GM12891 (cell line): ENCODE measurements around the gene ZNF132.
A peak's percentile ranks its signal among the peaks of the same experiment; 100 is the strongest.
"Not testable (repeated sequence)": the region's sequence is repeated elsewhere in the genome, so short reads cannot be mapped to it uniquely, and the experiment has no call there.

Source experiments
- DNase-seq: peaks from one replicate; pipeline ENCODE4 v3.0.0; 2011; ENCODE audit warnings: low spot score; ENCODE audit not compliant: insufficient read length
- FAIRE-seq: peaks from 2 replicates; lab custom pipeline; 2011; peaks lifted over from hg19 to GRCh38; lab: Jason Lieb, UNC
- PAX5 ChIP-seq: IDR thresholded peaks from 2 replicates; pipeline ENCODE4 v1.6.1; 2011; ENCODE audit warnings: low read length, moderate library complexity, mild to moderate bottlenecking; ENCODE audit not compliant: insufficient read depth, severe bottlenecking
- POLR2A ChIP-seq: IDR thresholded peaks from 2 replicates; pipeline ENCODE4 v1.6.1; 2011; ENCODE audit warnings: low read depth, low read length, control low read depth
- POLR2AphosphoS5 ChIP-seq: IDR thresholded peaks from 2 replicates; pipeline ENCODE4 v1.6.1; 2011; ENCODE audit warnings: low read depth, low read length, control low read depth
- POU2F2 ChIP-seq: IDR thresholded peaks from 2 replicates; pipeline ENCODE4 v1.6.1; 2011; ENCODE audit warnings: low read depth, mild to moderate bottlenecking, control low read depth, low read length, moderate library complexity
- SPI1 ChIP-seq: IDR thresholded peaks from 2 replicates; pipeline ENCODE4 v1.6.1; 2011; ENCODE audit warnings: low read depth, low read length, control low read depth
- TAF1 ChIP-seq: IDR thresholded peaks from 2 replicates; pipeline ENCODE4 v1.6.1; 2011; ENCODE audit warnings: low read depth, low read length, control low read depth

ZNF132 gene

DNA sequence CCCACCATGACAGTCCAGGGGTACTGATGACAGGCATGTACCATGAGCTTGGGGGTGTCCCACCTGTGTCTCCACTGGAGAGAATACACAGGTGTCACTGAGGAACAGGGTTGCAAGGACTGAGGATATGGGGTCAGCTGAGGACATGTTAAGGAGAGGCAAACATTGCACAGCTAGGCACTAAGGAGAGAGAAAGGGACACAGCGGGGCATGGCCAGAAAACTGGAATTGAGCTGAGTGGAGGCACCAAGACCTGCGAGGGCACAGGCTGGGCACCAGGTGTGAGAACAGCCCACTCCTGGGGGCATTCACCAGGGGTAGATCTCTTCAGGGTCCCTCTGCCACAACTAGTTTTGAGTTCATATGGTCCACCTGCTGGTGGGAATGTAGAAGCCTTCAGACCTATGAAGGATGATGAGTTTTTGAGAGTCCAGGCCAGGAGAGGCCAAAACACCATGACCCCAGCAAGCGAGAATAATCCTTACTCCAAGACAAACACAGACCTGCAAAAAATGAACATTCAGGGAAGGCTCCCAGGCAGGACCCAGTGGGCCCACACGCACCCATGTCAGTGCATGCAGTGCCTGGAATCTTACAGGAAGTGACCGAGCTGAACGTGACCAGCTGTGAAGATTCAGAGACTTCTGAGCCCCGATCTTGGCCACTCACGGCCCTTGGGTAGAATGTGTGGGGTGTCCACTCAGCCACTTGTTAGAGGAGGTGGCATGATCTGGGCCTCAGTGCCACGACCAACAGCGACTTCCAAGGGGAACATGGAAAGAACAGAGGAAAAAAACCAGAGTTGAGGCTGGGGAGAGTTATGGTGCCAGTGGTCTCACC is 32.9 kb downstream of the ZNF132 start:
- DNase-seq = no peak
- no peak for FAIRE-seq
- TF ChIP-seq SPI1 (no peak), PAX5 (no peak), POLR2A (no peak), POU2F2 (no peak), TAF1 (no peak), POLR2AphosphoS5 (no peak)

GRCh38 chr19:58403920-58404478 is 36.0 kb downstream of the ZNF132 start:
- not testable (repeated sequence) for FAIRE-seq, DNase-seq

- DNase-seq (no peak), FAIRE-seq (no peak)
- TF ChIP-seq TAF1 = no peak
- no peak for TF ChIP-seq POLR2AphosphoS5
- TF ChIP-seq POU2F2 = no peak
- TF ChIP-seq SPI1 = no peak
- no peak for TF ChIP-seq POLR2A
- no peak for TF ChIP-seq PAX5
Measured at GRCh38 chr19:58401840-58402421, 38.0 kb downstream of the ZNF132 start.

DNA sequence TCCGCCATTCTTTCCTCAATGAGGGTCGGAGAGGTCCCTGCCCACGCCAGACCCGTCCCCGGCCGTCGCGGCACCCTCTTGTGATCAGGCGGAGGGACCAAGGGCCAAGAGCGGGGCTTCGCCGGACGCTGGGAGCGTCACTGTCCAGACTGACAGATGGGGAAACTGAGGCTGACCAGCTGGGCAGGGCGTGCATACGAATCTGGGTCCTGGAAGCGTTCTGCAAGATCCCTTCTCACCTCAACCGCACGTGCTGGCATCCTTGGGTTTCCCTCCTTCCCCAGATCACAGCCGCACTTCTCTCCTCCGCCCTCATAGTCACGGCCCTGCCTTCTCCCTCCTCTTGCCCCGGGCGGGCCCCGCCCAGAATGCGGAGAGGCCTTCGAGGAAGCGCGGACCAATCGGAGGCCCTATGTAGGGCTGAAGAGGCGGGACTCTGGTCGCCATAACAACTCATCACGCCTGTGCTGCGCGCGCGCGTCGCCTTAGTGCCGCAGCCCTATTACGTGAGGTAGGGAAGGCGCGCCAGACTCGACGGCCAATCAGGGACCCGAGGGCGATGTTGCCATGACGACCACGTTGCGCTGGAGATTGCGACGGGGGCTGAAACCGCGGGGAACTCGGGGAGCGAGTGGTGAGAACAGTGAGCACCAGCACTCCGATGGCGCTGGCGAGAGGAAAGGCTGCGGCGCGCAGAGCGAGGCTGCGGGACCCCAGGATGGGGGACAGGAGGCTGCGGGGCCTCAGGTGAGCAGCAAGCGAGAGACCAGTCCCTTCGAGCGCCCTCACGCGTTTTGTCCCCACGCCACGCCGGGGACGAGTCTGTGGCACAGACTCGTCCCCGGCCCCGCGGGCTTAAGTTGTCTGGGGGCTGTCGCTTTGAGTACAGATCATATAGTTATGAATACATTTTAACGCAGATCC is 38.8 kb downstream of the ZNF132 start:
- peak; percentile 96 for TF ChIP-seq TAF1
- no peak for TF ChIP-seq PAX5
- peak; percentile 94 for TF ChIP-seq POLR2A
- peak; percentile 95 for TF ChIP-seq POLR2AphosphoS5
- TF ChIP-seq SPI1 = no peak; the same call in 1 of the 2 replicates
- no peak; the same call in 1 of the 2 replicates for TF ChIP-seq POU2F2
- DNase-seq (peak; percentile 99), FAIRE-seq (peak; percentile 99)

DNA sequence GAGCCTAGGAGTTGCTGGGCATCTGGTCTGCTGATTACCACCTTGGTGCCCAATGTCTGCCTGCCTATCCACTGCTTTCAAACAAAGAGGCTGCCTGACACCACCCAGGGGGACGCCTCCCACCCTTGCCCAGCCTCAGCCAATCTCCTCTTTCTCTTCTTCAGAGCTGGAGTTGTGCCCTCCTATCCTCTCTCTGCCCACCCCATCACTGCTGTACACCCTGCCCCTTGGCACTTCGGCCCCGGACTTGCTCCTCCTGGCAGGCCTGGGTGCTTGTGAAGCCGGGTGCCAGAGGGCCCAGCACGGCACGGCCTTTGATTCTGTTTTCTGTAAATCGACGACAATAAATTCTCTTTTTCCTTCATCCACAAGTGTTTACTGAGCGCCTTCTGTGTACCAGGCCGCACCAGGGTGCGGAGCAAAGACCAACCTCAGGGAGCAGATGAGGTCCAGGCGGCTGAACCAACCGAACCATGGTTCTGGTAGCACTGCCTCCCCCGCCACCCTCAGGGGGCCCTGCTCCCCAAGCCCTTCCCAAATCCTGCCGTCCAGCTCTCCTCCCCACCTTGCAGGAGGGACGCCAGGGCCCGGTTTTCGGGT is 39.5 kb downstream of the ZNF132 start:
- DNase-seq (no peak), FAIRE-seq (no peak)
- TF ChIP-seq SPI1 (no peak), POU2F2 (no peak), POLR2AphosphoS5 (no peak), TAF1 (no peak), POLR2A (no peak), PAX5 (no peak)

- no peak for TF ChIP-seq POLR2AphosphoS5
- TF ChIP-seq POLR2A = no peak
- no peak for TF ChIP-seq POU2F2
- TF ChIP-seq TAF1 = no peak
- TF ChIP-seq SPI1 = no peak
- no peak for TF ChIP-seq PAX5
- no peak for FAIRE-seq
- no peak for DNase-seq
Measured at GRCh38 chr19:58399903-58400302, 40.0 kb downstream of the ZNF132 start.

- FAIRE-seq (no peak), DNase-seq (no peak)
- TF ChIP-seq POU2F2 (no peak), TAF1 (no peak), PAX5 (no peak), POLR2AphosphoS5 (no peak), POLR2A (no peak), SPI1 (no peak)
Measured at GRCh38 chr19:58398545-58398944, 41.4 kb downstream of the ZNF132 start.

GRCh38 chr19:58398087-58398486 is 41.9 kb downstream of the ZNF132 start:
- DNase-seq (no peak), FAIRE-seq (no peak)
- TF ChIP-seq POLR2AphosphoS5 (no peak), POU2F2 (no peak), POLR2A (no peak), PAX5 (no peak), SPI1 (no peak), TAF1 (no peak)
